HUDEP-2 (cell line): ENCODE results near the gene ATP6AP2.

Source experiments
- DNase-seq, 76 experiments: peaks; one replicate each; lab custom pipeline; 2025; ENCODE audit not compliant: unreplicated experiment in 76 of 76; lab: John Stamatoyannopoulos, UW

Gene ATP6AP2

GRCh38 chrX:40632199-40632598 is 51.4 kb downstream of the ATP6AP2 start:
- DNase-seq = no peak

GRCh38 chrX:40637687-40638086 is 56.9 kb downstream of the ATP6AP2 start:
- no peak for DNase-seq

- DNase-seq = peak in 13 of 76 experiments; percentile 0 to 26 (median 4)
These were observed 63.4 kb downstream of the ATP6AP2 start for GRCh38 chrX:40644176-40644575.

- peak in 61 of 76 experiments; percentile 0 to 65 (median 25) for DNase-seq
These were observed 64.1 kb downstream of the ATP6AP2 start for GRCh38 chrX:40644821-40645358.

GRCh38 chrX:40646489-40647306 is 65.9 kb downstream of the ATP6AP2 start:
- peak in 28 of 76 experiments; percentile 0 to 30 (median 4) for DNase-seq

GRCh38 chrX:40647307-40648197 is 66.8 kb downstream of the ATP6AP2 start, which contains the start of gene CXorf38:
Gene CXorf38 (minus strand): TSS chrX:40647561. CDS start chrX:40647520, 41 bp downstream.
- peak in 74 of 76 experiments; percentile 3 to 87 (median 76) for DNase-seq

GRCh38 chrX:40651620-40652223 is 71.0 kb downstream of the ATP6AP2 start:
- peak in 53 of 76 experiments; percentile 0 to 48 (median 14) for DNase-seq

- no peak for DNase-seq
These were observed 71.9 kb downstream of the ATP6AP2 start for GRCh38 chrX:40652664-40653063.

GRCh38 chrX:40653535-40653934 is 72.8 kb downstream of the ATP6AP2 start:
- DNase-seq = no peak
